ENCODE results near the gene RSPO4.

- TF ChIP-seq CTCF (IDR thresholded peaks at IDR 0.05) (no peak), POLR2AphosphoS5 (IDR thresholded peaks at IDR 0.05) (no peak), POLR2A (IDR thresholded peaks at IDR 0.05) (no peak), EP300 (IDR thresholded peaks at IDR 0.05) (no peak)
These were observed 3.8 kb downstream of the RSPO4 start for GRCh38 chr20:998231-998830.
